ENCODE results near the gene NT5DC3. TPM values are rescaled to one million over a fixed set of nuclear protein-coding genes. Genes with fewer than 3 reads are reported as not detected.
A peak's percentile ranks its signal among the peaks of the same experiment; 100 is the strongest.

Gene NT5DC3
- polyA plus RNA-seq, 2 of the 4 experiments (the other 2 are of a cell fraction), result 5.2 to 5.6 TPM

- TF ChIP-seq HOXB13 (CRISPR knock-in tag; IDR thresholded peaks at IDR 0.05; ENCODE audit: low read depth), result peak; percentile 89; the same call in 1 of the 2 replicates
- TF ChIP-seq JUNB (IDR thresholded peaks at IDR 0.05), result peak; percentile 53
- TF ChIP-seq RARB (CRISPR knock-in tag; IDR thresholded peaks at IDR 0.05), result no peak
- TF ChIP-seq MYC (IDR thresholded peaks at IDR 0.05; ENCODE audit: borderline replicate concordance, low read length), result peak; percentile 42; the same call in 1 of the 2 replicates
- no peak for TF ChIP-seq REST (IDR thresholded peaks at IDR 0.05)
- TF ChIP-seq FOXS1 (CRISPR knock-in tag; IDR thresholded peaks at IDR 0.05), result peak; percentile 85
- TF ChIP-seq EP300 (IDR thresholded peaks at IDR 0.05), result peak in 1 of 2 experiments; percentile 20; a peak in 1 of 5 replicates
- TF ChIP-seq CEBPB (IDR thresholded peaks at IDR 0.05), result no peak; a peak in 1 of 4 replicates
- TF ChIP-seq HEYL (CRISPR knock-in tag; IDR thresholded peaks at IDR 0.05), result 0 out of 2 replicates have a peak, but pooled peaks have one; percentile 49
- no peak for TF ChIP-seq ELK1 (IDR thresholded peaks at IDR 0.05; ENCODE audit: low read depth, low read length)
- TF ChIP-seq SREBF2 (IDR thresholded peaks at IDR 0.05), result no peak
- no peak for TF ChIP-seq MAZ (IDR thresholded peaks at IDR 0.05; ENCODE audit: borderline replicate concordance, low read depth, low read length)
- TF ChIP-seq KDM1A (IDR thresholded peaks at IDR 0.05; ENCODE audit: low read depth), result no peak
Observed at GRCh38 chr12:103858953-103859601, 18.0 kb upstream of the NT5DC3 start (continued).

GRCh38 chr12:103858335-103858734, 17.3 kb upstream of the NT5DC3 start:
- peaks cover 27% of the 10 kb centered on the region for H3K4me1 ChIP-seq
- peak overlapping the region; percentile 82 to 86 for H3K27ac ChIP-seq
- ATAC-seq (no peak), FAIRE-seq (no peak), DNase-seq (ENCODE audit: low read depth in 1 of 2, low spot score in 1 of 2) (no peak)
- ChIA-PET CTCF (interaction anchor here (0.9 to 2.9 kb wide), 4 partner anchors 9 to 76 kb away, joined by 3 to 7 read pairs (median 4); partner anchors contain the start of gene NT5DC3), POLR2A (interaction anchor here (1.6 kb wide), 1 partner anchor 71 kb away, joined by 6 read pairs; no protein-coding TSS in a partner anchor)
- no peak for TF ChIP-seq FOSL2 (IDR thresholded peaks at IDR 0.05)
- TF ChIP-seq FOSL2 (CRISPR knock-in tag; IDR thresholded peaks at IDR 0.05), result no peak
- TF ChIP-seq CTCF (IDR thresholded peaks at IDR 0.05), result no peak
- no peak for TF ChIP-seq ELK1 (IDR thresholded peaks at IDR 0.05; ENCODE audit: low read depth, low read length)
- TF ChIP-seq MAFK (IDR thresholded peaks at IDR 0.05; ENCODE audit: partially characterized antibody), result peak; percentile 85
- no peak for TF ChIP-seq POLR2AphosphoS2 (conservative IDR thresholded peaks at IDR 0.05; ENCODE audit: low read length)
- TF ChIP-seq JUNB (IDR thresholded peaks at IDR 0.05), result no peak
- H3K4me2 ChIP-seq, result peak overlapping the region; percentile 61; the same call in 2 of the 3 replicates
- H3K9me3 ChIP-seq, result no peaks in the 10 kb centered on the region
- H3K4me3 ChIP-seq, result no peak overlapping the region
- WGBS (ENCODE audit: missing lambda C conversion rate), result 84% methylated on average over 8 of the region's 8 CpGs
